HG03565 (cell line): ENCODE measurements around the gene ARHGEF19.

Source experiments
- ATAC-seq: cut with Tn5 transposase; IDR thresholded peaks from one replicate; pipeline ENCODE4 v1.9.1; 2021; ENCODE audit warnings: mild to moderate bottlenecking, moderate library complexity; ENCODE audit not compliant: unreplicated experiment

Gene ARHGEF19

DNA sequence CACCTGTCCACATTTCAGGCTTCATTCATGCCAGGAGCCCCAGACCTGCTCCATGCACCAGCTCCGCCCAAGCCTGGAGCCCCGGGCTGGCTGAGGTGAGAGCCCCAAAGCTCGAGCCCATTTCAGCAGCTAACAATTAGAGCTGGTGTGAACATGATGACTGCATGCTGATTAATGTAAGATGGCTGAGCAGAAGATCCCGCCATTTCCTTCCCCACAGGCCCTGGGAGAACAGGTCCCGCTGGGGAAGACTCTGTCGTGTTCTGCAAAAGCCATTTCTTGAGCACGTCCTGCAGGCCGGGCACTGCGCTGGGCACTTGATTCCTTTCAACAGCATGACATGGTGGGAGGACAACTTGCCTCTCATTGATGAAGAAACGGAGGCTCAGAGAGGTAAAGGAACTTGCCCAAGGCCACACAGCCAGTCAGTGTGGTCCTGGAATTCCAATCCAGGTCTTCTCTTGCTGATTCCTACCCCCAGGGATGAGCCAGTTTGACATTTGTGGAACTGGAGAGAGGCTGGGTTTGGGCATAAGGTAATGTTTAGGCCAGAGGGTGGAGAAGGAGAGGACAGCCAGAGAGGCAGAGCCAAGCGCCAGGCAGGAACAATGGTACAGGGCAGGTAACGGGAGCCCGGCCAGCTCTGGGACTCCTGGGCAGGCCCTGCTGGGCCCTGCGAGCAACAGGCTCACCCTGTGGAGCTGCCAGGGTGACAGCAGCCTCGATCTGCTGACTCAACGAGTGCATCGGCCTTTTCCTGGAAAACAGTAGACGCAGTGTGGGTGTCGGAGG lies 28.5 kb downstream of the ARHGEF19 start:
- ATAC-seq, result no peak

DNA sequence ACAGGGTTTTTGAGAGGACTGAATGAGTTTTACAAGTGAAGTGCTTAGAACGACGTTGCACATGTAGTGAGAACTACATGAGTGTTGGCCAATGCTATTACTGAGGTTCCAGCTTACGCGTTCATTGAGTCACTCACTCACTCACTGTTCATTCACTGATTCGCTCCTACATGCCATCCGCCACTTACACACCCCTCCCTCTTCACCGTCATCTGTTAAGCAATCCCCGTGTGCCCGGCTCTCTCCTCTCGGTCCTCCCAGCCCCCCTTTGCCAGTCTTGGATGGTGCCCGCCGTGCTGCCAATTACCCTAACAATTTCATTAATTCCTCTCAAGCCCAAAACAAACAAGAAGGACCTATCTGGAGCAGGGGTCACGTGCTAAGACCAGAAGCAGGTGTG lies 29.3 kb downstream of the ARHGEF19 start:
- no peak for ATAC-seq

DNA sequence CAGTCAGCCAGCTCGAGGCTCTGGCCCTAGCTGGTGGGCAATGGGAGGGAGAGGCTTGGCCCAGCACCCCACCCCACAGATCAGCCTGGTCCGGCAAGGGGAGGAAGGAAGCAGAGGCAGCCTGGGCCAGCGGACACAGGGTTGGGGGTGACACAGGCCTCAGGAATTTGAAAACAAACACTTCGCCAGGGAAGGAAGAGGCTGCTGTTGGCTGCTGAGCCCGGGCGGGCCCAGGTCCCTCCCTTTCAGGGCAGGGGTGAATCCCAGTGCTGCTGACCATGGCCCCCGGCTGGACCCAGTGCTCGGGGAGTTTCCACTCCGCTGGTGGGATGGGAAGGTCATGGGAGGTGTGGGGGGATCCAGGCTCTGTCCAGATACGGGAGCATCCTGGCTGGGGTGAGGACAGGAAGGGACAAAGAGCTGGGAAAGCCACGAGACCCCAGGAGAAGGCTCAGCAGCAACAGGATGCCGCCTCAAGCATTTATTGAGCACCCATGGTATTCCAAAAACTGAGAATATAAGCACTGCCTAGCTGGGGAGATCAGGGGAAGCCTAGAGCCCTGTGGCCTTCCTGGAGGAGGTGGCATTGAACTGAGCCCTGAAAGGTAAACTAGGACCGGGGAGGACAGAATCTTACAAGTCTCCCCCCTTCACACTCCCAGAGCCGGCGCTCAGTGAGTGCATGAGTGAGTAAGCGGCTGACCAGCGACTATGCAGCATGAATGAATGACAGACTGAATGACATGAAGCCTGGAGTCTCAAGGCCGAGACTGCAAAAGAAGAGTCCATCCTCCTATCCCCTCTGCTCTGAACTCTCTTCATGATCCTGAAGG lies 30.3 kb downstream of the ARHGEF19 start:
- ATAC-seq, result no peak

DNA sequence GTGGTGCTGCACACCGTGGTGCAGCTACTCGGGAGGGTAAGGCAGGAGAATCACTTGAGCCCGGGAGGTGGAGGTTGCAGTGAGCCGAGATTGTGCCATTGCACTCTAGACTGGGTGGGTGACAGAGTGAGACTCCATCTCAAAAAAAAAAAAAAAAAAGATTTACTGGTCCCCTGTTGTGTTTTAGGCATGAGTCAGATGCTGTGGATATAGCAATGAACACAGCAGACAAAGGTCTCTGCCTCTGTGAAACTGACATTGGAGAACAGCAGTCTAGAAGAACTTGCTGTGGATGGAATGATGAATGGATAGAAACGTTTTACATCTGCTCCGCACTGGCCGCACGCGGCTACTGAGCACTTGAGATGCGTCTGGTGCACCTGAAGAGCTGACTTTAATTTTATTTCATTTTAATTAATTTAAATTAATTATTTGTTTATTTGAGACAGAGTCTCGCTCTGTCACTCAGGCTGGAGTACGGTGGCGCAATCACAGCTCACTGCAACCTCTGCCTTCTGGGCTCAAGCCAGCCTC lies 32.1 kb downstream of the ARHGEF19 start:
- ATAC-seq, result no peak

DNA sequence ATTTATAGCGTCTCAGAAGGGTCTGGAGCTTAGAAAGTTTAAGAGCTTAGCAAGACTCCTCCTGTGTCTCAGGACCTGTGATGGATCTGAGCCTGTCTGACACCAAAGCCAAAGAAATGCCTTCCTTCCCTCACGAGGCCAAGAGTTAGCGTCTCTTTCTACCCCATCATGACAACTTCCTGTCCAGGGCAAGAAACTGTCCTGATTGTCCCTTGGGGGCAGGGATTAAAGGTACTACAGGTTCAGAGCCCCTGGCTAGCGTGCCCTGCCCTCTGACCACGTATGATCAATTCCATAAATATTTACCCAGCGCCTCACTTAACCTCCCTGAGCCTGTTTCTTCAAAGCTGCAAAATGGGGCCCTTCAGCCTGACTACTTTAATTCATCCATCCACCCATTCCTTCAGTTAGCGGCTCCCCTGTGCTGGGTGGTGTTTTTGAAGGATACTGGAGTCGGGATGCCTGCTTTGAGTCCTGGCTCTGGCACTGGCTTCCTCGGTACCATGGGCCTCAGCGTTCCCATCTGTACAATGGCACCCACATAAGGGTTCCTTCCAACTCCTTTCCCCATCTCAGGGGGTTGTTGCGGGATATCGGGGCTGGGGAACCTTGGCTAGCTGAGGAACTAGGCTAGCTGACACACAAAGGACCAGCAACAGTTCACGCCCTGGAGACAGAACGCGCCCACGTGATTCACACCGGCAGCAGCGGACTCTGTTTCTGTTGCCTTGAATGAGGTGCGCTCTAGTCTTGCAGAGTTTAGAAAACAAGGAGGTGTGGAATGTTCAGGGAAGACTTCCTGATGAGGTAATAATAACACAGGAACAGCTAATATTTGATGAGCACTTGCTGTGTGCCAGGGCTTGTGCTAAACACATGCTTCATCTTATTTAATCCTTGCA lies 33.6 kb downstream of the ARHGEF19 start:
- ATAC-seq, result no peak

DNA sequence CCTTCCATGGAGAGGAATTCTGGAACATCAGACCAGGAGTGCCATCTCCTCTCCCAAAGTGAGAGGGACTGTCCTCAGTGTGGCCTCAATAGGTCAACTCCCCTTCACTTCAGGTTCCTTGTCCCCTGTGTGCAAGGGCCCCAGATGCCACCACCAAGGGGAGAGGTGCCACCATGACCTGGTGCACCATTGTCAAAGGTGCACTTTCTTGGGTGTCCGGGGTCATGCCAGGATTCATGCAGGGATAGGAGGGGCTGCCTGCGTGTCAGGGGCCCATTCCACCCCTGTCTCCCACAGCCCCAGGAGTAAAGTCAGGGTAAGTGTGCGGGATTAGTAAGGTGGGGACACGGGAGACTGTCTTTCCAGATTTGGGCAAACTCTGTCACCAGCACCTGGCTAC lies 35.1 kb downstream of the ARHGEF19 start:
- no peak for ATAC-seq

DNA sequence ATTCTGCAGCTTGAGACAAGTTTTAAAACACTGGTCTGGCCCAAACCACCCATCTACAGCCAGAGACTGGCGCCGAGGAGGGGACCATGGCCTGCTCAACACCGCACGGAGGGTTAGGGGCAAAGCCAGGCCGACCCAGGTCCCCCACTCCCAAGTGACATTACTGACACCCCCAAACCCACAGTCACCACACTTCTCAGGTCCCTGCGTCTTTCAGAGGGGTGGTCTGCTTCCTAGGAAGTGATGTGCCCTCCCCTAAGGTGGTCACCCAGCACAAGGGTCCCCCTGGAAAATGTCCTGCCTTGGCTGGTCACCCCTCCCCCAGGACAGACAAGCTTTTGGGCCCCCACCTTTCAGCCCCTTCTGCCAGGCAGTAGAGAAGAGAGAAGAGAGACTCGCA lies 35.8 kb downstream of the ARHGEF19 start:
- ATAC-seq, result no peak

DNA sequence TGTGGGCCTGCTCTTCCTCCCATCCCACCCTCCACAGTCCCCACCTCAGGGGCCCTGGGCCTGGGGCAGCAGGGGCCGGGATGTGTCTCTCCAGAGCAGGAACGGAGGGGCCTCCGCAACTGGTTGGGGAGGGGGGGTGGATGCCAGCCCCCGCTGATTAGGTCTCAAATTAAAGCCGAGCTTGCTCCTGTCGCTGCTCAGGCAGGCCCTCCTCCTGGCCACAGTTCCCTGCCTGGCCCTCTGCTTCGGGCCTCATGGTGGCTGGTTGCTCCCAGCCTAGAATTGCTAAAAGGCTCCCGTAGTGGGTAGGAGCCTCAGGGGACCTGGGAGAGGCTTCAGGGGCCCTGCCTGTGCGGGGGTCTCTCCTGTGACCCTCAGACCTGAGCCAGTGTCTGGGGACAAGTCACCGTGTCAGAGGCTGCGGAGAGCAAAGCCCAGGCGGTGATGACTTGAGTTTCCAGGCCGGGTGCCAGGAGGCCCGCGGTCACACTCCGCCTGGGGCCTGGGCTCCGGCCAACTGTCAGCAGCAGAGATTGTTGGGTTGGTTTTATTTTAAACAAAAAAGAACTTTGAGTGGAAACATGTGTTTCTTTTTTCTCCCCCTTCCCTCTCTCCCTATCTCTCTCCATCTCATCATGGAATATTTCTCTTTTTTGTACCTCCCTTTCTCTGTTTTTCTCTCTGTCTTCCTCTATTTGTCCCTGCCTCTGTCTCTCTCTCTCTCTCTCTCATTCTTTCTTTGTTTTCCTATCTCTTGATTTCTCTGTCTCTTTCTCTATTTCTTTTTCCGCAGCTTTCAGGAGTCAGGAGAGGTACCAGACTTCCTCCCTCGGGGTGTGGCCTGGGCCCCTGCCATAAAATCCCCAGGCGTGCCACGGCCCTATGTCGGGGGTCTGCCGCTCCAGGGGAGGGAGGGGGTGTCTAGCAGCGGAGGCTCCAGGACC lies 36.6 kb downstream of the ARHGEF19 start:
- no peak for ATAC-seq

DNA sequence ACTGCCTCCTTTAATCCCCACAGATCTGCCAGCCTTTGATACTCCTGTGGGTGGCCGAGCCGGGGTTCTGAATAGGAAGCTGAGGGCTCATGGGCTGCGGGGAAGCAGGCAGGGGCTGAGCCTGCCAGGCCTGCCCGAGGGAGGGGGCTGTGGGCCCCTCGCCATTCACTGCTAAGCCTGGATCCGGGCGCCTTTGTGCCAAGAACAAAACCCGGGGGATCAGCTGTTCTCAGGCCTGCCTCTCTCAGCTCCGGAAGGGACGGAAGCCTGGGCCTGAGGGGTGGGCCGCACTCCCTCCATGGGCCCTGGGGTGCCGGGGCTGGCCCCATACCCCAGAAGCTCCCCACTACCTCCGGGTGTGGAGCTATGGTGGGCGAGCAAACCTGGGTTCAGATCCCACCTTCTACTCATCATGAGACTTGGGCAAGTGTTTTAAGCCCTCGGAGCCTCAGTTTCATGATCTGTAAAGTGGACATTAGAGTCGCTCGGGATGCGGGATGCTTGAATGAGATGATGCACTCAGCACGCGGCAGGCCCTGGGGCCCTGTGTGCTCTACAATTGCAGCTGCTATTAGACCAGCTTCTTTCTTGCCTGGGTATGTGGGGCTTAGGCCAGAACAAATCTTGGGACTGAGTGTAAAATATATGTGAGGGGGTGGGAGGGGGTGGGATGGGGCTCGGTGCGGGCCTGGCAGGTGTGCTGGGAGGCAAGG lies 37.4 kb downstream of the ARHGEF19 start:
- no peak for ATAC-seq

DNA sequence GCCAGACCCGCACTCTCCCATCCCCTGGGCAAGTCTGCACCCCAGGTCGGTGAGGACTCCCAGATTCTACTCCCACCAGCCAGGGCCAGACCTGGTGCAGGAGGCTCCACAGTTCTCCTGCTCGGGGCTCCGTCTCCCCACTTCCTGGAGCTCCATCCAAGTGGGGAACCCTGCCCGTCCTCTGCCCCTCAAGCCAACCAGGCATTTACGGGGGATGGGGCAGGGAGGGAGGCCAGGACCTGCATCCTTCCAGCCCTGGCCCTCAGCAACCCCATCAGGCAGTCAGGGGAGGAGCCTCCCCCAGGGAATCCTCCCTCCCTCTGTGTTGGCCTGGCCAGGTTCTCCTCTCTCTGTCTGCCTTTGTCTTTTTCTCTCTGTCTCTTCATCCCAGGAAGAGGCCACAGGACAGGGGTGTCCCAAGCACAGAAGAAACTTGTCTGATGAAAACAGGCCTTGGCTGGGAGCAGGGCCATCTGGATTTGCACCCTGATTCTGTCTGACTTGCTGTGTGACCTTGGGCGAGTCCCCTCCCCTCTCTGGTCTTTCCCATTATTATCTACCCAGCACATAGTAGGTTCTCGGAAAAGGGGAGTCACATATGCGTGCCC lies 38.1 kb downstream of the ARHGEF19 start:
- no peak for ATAC-seq

DNA sequence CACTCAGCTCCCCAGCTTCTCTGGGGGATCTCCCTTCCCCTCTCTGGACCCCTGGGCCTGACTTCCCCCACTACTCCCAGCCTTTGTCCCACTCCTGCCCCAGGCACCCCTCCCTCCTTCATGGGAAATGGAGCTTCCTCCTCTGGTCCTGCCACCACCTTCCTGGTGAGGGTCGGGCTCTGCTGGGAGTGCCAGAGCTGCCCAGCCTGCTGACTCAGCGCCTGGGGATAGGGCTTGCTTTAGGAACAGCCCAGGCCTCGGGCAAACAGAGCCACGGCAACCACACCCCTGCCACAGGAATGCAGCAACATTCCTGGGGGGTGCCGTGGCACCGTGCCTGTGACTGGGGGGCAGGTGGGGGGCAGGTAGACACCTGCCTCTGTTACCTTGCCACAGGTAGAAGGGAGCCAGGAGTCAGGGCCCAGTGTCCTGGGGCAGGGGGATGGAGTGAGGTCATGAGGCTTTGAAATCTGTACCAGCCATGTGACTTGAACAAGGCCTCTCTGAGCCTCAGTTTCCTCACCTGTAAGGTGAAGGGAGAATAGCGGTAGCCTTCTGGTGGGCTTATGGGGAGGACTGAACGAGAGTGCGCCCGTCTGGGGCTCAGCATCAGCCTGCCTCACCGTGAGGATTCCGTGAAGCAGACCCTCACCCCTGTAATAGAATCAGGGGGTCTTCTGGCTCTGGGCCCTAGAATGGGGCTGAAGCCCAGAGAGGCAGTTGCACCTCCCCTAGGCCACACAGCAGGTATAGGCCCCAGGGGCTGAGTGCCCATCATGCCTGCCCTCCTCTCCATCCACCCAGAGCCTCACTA lies 38.8 kb downstream of the ARHGEF19 start:
- ATAC-seq, result no peak

DNA sequence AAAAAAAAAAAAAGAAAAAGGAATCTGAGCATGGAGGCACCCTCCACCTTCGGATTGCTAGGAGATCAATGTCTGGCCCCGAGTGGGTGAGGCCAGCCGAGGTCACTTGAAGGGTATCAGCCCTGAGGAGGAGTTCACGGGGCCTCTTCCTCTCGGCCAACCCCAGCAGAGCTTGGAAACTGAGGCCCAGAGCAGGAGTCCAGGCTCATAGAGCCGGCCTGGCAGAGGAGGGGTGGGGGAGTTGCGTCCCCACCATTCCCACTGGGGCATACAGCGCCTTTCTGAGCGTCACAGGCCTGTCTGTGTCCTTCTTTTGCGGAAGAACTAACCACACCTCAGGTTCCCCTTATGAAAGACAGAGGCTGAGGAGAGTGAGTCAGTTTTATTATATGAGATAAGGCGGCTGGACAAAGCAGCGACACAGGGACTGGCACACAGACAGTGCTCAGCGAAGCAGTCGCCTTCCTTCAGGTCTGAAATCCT lies 39.4 kb downstream of the ARHGEF19 start:
- no peak for ATAC-seq

DNA sequence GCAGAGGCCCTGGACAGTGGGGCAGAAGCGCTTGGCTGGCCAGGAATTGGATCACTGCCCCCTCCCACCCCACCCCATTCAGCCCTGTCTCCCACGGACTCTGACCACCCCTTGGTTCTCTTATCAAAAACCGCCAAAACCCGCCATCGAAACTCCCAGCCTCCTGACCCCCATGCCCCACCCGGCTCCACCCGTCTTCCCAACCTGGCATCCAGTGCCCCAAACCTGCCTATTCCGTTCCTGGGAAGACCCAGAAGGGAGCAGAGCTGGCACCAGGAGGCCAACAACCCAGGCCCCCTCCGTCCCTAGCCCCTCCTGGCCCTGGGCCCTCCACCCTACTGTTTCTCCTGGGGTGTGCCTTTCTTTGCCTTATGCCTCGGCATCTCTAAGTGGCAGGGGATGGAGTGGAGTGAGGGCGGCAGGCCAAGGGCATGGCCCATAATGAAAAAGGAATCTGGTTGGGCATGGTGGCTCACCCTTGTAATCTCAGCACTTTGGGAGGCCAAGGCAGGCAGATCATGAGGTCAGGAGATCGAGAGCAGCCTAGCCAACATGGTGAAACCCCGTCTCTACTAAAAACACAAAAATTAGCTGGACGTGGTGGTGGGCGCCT lies 40.1 kb downstream of the ARHGEF19 start:
- ATAC-seq, result no peak

DNA sequence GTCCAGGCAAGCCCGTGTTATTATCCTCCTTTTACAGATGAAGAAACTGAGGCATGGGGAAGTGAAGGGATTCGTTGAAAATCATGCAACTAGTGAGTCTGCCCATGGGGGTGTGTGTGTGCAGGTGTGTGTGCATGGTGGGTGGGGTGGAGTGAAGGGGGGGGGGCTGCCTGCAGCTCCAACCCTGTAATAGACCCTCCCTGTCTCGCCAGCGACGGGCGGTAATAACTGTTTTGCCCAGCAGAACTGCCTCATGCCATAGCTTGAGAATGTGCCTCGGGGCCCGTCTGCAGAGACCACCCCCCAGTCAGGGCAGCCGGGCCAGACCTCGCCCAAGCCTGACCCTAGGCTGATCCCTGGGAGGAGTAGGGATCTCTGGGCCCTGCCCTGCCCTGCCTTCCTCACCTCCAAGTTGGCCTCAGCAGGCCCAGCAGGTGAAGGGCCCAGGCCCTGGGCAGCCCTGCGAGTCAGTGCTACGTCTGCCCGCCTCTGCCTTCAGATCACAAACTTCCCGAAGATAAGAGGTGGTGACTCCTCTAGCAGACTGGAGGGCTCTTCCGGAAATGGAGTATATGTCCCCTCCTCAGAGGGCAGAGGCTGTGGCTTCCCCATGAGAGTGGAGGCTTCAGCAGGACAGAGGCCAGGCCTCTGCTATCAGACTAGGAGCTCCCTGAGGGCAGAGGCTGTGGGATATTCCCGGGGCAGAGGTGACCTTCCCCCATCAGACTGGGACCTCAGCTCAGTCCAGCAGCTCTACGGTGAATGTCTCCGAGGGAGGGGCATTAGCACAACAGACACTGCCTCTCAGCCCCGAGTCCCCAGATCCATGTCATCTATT lies 40.9 kb downstream of the ARHGEF19 start:
- no peak for ATAC-seq

DNA sequence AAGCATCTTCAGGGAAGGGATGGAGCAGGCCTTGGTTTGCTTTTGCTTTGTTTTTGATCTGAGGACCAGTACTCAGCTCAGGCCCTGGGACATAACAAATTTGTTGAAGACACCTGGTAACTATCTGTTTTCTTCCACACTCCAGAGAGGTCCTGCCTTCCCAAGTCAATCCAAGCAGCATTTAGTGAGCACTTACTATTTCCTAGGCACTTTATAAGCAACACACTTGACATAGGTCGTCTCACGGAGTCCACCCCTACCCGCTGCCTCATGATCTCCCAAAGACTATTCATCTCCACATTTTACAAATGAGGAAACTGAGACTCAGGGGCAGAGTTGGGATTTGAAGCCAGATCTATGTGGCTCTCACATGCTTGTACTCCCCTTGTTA lies 42.2 kb downstream of the ARHGEF19 start:
- ATAC-seq, result no peak

DNA sequence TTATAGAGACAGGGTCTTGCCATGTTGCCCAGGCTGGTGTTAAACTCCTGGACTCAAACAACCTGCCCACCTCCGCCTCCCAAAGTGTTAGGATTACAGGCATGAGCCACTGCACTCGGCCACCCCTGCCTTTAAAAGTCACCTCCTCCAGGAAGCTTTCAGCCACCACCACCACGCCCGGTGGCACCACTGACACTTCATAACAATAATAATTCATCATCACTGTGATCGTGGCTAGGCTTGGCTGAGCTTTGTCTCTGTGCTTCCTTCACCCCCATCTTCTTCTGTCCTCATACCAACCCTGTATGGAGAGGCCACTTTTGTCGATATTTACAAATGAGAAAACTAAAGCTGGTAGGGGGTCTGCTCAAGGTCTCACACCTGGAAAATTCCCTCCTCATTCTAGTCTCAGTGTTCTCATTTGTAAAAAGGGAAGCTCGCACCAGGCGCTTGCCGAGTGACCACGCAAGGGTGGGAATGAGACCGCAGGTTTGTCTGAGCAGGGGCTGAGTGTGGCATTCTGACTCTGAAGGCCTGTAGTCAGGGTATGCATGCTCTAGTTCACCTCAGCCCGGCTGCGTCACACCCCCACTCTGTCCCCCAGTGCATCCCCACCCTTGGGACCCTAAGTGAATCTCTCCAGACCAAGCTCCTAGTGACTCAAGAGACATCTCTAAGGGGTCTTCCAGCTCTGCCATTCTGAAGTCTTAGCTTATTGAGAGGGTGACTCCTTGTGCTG lies 43.7 kb downstream of the ARHGEF19 start:
- ATAC-seq, result no peak
